GM18951 (cell line): ENCODE measurements around the gene ATP6V1C2.

Source experiments
- POLR2A ChIP-seq: IDR thresholded peaks from 4 replicates; pipeline ENCODE4 v1.6.1; 2011; ENCODE audit warnings: mild to moderate bottlenecking; ENCODE audit not compliant: insufficient read length, insufficient read depth; ENCODE audit errors: extremely low read depth
- in situ Hi-C: fragments of 300-500 bp; cut with MboI; formaldehyde crosslinking; loops from one replicate; pipeline ENCODE4 v1.12.0; 2022; ENCODE audit warnings: low sequenced_read_pairs, mixed read lengths, inconsistent platforms; ENCODE audit not compliant: unreplicated experiment

ATP6V1C2 gene

GRCh38 chr2:10721396-10722251, at the start of gene ATP6V1C2:
TSS of gene ATP6V1C2 (plus strand) at chr2:10721630. CDS start at chr2:10722850, 1,220 bp downstream.
- in situ Hi-C loops: no loop called here

GRCh38 chr2:10675131-10675530, 46.3 kb upstream of the ATP6V1C2 start:
- TF ChIP-seq POLR2A: no peak
- in situ Hi-C loops: no loop called here

More at GRCh38 chr2:10721396-10722251, at the start of gene ATP6V1C2:
- no peak for TF ChIP-seq POLR2A

GRCh38 chr2:10678225-10678624, 43.2 kb upstream of the ATP6V1C2 start:
- in situ Hi-C loops: no loop called here

GRCh38 chr2:10680214-10680613, 41.2 kb upstream of the ATP6V1C2 start:
- in situ Hi-C loops: no loop called here

More at GRCh38 chr2:10678225-10678624, 43.2 kb upstream of the ATP6V1C2 start:
- TF ChIP-seq POLR2A: no peak

GRCh38 chr2:10680957-10681356, 40.5 kb upstream of the ATP6V1C2 start:
- TF ChIP-seq POLR2A: no peak
- in situ Hi-C loops: no loop called here

More at GRCh38 chr2:10680214-10680613, 41.2 kb upstream of the ATP6V1C2 start:
- no peak for TF ChIP-seq POLR2A

- in situ Hi-C loops: no loop called here
- no peak for TF ChIP-seq POLR2A
Observed at GRCh38 chr2:10686176-10686730, 35.2 kb upstream of the ATP6V1C2 start.

- no peak for TF ChIP-seq POLR2A
- in situ Hi-C loops: no loop called here
Observed at GRCh38 chr2:10688921-10689807, 32.3 kb upstream of the ATP6V1C2 start.

- in situ Hi-C loops: no loop called here
- TF ChIP-seq POLR2A: no peak
Observed at GRCh38 chr2:10691521-10691920, 29.9 kb upstream of the ATP6V1C2 start.

- in situ Hi-C loops: no loop called here
Observed at GRCh38 chr2:10700078-10700803, 21.2 kb upstream of the ATP6V1C2 start.

GRCh38 chr2:10704034-10704594, 17.3 kb upstream of the ATP6V1C2 start:
- no peak for TF ChIP-seq POLR2A
- in situ Hi-C loops: no loop called here

More at GRCh38 chr2:10700078-10700803, 21.2 kb upstream of the ATP6V1C2 start:
- TF ChIP-seq POLR2A: no peak

GRCh38 chr2:10706033-10706432, 15.4 kb upstream of the ATP6V1C2 start:
- in situ Hi-C loops: no loop called here
- no peak for TF ChIP-seq POLR2A

- in situ Hi-C loops: no loop called here
- no peak for TF ChIP-seq POLR2A
Observed at GRCh38 chr2:10707831-10708230, 13.6 kb upstream of the ATP6V1C2 start.
